Hematopoietic multipotent progenitor cell (in vitro differentiated cells): Measurements from ENCODE around the gene ZNF644. TPM values are rescaled to one million over a fixed set of nuclear protein-coding genes. Genes with fewer than 3 reads are reported as not detected.
A peak's percentile ranks its signal among the peaks of the same experiment; 100 is the strongest.
"Not testable (repeated sequence)": the region's sequence is repeated elsewhere in the genome, so short reads cannot be mapped to it uniquely, and the experiment has no call there.

Source experiments
- DNase-seq, 3 donors: peaks; one replicate each; pipeline ENCODE4 v3.0.0-alpha.2; 2011 to 2015; ENCODE audit warnings: low read depth in 2 of 3, low spot score in 2 of 3
- total RNA-seq: library from RNA; depleted of rRNA; stranded (reverse); fragments of >200 nt; gene quantifications from one replicate; pipeline ENCODE4 v1.2.3, GENCODE V29; 2012

Gene ZNF644
- total RNA-seq, 1 donor: 38.0 TPM

DNA sequence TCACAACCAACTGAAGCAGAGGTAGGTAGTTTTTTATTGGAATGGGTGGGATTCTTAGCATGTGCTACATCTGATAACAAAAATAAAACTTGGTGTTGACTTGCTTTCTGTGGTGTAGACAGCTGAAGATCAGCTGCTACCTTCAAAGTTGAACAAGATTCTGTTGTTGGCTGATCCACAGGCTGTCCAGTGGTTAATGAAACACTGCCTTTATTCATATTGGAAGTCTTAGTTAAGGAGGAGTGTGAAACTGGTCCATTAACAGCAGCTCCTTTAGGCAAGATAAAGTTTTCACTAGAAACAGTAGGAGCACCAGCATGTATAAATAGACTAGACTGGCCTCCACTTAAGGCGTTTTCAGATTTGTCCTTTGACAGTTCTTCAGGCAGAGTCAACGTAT, 81.1 kb downstream of the ZNF644 start:
- no peak for DNase-seq

- no peak for DNase-seq
Observed at GRCh38 chr1:90936731-90937130, 85.1 kb downstream of the ZNF644 start.

GRCh38 chr1:90936061-90936460, 85.8 kb downstream of the ZNF644 start:
- DNase-seq: no peak

DNA sequence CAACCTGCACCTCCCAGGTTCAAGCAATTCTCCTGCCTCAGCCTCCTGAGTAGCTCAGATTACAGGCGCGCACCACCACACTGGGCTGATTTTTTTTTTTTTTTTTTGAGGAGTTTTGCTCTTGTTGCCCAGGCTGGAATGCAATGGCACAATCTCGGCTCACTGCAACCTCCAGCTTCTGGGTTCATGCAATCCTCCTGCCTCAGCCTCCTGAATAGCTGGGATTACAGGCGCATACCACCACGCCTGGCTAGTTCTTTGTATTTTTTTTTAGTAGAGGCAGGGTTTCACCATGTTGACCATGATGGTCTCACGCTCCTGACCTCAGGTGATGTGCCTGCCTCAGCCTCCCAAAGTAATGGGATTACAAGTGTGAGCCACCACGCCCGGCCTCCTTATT, 93.6 kb downstream of the ZNF644 start:
- DNase-seq: not testable (repeated sequence)

DNA sequence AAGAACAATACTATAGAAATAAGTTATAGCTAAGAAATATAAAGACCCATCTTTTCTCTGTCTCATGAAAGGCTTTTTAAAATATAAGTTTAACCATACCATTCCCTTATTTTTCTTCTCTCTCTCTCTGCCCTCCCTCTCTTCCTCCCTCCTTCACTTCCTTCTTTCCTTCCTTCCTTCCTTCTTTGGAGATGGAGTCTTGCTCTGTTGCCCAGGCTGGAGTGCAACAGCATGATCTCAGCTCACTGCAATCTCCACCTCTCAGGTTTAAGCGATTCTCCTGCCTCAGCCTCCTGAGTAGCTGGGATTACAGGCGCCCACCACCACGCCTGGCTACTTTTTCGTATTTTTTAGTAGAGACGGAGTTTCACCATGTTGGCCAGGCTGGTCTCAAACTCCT, 94.2 kb downstream of the ZNF644 start:
- DNase-seq: not testable (repeated sequence)

- DNase-seq: no peak
Observed at GRCh38 chr1:90926971-90927370, 94.9 kb downstream of the ZNF644 start.

DNA sequence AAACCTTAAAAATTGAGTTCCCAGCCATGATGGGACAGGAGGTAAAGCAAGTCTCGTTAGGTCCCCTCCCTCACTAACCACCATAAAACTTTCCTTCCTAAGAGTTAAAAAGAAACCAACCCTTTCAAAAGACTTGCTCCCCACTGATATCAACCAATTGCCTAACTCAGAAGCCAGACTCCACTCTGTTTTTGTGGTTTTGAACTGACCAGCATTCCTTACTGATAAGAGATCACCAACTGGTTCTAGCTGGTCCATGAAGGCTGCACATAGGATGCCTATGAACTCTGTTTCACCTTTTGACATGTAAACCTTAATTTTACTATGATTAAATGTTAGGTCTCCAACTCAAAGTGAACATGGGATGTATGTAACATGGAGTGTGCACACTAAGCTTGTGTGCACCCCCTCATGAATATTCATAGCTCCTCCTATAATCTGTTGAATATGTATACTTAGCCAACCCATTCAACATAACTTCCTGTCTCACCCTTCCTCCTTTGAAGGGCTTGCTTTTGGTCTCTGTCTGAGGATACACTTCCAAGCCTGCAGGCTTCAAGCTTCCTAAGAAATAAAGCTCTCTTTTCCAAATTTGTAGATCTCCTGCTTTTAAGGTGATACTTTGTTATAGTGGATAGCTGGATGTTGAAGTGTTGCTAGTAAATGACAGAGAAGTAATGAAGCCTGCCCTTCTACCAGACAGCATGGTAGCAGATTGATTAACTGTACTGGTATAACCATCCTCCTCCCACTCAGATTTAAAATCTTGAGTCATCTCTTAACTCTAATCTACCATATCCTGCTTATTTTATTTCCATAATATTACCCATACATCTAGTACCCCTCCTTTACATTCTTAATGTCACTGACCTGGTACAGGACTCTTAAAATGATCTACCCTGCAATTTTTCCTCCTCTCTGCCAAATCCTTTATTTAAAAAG, 95.6 kb downstream of the ZNF644 start:
- DNase-seq: no peak

GRCh38 chr1:90924982-90925381, 96.9 kb downstream of the ZNF644 start:
- DNase-seq: no peak

DNA sequence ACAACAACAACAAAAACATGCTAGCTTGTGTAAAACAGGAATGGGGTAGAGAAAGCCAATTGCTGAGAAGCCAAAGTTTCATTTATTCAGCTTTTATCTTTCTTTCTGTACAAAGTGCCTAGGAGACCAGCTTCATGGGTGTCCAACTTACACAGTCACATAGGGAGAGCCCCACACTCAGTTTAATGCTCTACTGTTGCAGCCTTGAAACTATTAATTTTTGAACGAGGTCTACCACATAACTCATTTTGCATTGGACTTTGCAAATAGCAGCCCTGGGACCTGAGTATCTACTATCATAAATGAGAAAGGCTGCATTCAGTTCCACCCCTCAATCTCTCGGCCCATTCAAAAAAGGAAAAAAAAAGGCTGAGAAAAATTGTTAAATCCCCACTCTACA, 98.8 kb downstream of the ZNF644 start:
- no peak for DNase-seq

- no peak for DNase-seq
Observed at GRCh38 chr1:90922202-90922601, 99.6 kb downstream of the ZNF644 start.

- DNase-seq: no peak
Observed at GRCh38 chr1:90919900-90920299, 101.9 kb downstream of the ZNF644 start.

DNA sequence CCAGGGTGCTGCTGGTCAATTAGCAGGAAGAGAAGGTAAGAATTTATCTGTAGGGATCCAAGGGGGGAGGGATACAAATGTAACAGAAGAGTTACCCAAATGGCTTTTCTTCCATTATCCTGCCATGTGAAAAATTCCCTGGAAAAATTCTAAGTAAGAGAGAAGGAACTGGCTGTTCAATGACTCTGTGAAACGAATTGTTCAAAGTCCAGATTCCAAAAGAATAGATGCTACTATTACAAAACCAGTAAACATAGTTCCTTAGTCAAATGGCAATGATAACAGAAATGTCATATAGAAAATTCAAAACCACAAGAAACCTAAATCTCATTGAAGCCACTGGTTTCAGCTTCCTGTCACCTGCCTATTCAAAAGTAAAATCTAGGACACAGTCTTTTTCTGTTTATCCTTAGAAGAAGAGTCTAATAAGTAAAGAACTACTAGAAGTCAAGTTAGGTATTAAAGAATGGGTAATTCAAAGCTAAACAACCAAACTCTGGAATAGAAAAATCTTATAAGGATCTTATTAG, 102.6 kb downstream of the ZNF644 start:
- no peak for DNase-seq

DNA sequence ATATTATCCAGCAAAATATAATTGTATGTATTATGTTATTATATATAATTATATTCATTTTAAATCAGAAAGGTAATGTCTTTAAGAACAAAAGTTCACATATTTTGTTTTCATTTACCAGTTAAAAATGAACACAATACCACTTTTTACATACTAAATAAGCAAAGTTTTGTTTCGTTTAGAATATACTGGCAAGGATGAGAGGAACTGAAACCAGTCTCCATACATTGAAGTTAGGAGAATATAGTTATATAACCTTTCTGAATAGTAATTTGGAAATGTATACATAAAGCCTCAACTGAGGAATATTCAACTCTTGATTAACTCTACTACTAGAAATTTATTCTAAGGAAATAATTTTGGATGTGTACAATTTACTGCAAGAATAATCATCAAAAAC, 110.5 kb downstream of the ZNF644 start:
- no peak for DNase-seq

DNA sequence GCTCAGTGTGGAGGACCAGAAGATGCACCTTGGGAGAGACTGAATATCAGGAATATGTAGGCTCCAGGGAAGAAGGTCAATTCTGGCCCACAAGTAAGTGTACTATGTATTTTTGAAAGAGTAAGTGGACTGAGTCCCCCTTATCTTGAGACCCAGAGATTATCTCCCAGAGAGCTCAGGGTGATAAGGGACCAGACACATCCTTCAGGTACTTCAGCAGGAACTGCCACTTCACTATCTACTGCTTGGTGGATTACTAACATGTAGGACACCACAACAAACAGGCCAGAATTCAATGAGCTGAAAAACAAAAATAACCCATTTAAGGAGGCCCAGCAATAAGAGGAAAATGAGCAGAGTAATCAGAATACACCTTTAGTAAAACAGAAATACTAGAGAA, 119.2 kb downstream of the ZNF644 start:
- no peak for DNase-seq

GRCh38 chr1:90899263-90899662, 122.6 kb downstream of the ZNF644 start:
- no peak for DNase-seq

DNA sequence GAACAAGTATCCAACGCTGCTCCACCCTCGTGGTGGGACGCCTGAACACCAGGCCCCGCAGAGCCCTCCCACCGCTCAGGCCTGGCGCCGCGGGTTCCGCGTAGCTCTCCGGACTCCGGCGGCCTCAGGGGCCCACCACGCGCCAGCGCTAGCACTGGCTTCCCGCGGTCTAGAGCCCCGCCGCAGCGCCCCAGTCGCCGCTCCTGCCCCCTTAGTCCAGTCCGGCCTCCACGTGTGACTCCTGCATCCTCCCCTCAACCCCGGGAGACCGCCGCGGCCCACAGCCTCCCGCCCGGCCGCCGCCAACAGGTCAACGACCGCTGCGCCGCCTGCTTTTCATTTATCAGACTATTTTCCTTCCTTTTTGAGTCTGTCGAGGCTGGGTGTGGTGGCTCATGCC, 128.2 kb downstream of the ZNF644 start:
- DNase-seq: not testable (repeated sequence)

GRCh38 chr1:90892884-90893283, 129.0 kb downstream of the ZNF644 start:
- not testable (repeated sequence) for DNase-seq

DNA sequence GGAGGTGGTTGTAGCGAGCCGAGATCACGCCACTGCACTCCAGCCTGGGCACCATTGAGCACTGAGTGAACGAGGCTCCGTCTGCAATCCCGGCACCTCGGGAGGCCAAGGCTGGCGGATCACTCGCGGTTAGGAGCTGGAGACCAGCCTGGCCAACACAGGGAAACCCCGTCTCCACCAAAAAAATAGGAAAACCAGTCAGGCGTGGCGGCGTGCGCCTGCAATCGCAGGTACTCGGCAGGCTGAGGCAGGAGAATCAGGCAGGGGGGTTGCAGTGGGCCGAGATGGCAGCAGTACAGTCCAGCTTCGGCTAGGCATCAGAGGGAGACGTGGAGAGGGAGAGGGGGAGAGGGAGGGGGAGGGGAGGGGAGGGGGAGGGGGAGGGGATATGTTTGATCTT, 129.6 kb downstream of the ZNF644 start:
- not testable (repeated sequence) for DNase-seq

DNA sequence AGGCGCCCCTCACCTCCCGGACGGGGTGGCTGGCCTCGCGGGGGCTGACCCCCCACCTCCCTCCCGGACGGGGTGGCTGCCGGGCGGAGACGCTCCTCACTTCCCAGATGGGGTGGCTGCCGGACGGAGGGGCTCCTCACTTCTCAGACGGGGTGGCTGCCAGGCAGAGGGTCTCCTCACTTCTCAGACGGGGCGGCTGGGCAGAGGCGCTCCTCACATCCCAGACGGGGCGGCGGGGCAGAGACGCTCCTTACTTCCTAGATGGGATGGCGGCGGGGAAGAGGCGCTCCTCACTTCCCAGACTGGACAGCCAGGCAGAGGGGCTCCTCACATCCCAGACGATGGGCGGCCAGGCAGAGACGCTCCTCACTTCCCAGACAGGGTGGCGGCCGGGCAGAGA, 130.1 kb downstream of the ZNF644 start:
- not testable (repeated sequence) for DNase-seq

DNA sequence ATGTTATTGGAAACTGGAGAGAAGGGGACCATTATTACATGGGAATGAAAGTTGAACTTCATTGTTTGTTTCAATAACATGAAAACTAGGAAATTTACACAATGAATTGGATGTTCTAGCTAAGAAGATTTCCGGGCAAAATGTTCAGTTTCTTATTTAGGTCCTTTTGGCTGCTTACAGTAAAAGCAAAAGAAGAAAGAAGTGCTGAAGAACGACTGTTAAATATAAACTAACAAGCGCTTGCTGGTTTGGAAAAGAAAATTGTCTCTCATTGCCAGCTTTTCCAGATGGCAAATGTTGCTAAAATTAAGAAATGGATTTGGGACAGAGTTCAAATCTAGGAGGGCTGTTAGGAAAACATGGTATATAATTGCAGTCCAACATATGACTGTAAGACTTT, 139.6 kb downstream of the ZNF644 start:
- DNase-seq: no peak

DNA sequence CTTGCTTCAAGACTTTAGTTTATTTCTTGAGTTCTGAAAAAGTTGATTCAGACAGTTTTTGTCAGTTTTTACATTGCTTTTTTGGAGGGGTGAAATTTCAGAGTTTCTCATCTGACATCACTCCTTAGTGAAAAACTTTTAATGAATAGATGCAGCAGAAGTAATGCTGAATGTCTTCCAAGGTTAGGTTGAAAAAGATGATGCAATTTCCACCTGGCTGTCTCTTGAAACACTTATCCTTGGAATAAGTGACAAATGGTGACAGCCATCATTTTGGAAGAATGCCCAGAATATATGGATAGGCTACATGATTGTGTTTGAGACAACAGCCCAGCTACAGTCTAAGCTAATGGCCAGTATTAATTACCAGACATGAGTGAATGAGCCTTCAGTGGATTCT, 140.8 kb downstream of the ZNF644 start:
- DNase-seq: no peak

DNA sequence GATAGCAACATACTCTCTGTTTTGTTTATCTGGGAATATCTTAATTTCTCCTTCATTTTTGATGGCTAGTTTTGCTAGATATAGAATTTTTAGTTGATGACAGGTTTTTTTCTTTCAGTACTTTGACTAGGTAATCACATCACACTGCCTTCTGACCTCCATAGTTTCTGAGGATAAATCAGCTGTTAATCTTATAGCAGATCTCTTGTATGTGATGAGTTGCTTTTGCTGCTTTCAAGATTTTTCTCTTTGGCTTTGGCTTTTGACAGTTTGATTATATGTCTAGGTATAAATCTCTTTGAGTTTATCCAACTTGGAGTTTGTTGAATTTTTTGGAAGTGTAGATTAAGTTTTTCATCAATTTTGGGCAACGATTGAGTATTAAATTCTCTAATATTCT, 142.6 kb downstream of the ZNF644 start:
- peak in 1 of 3 donors; percentile 40 for DNase-seq
